Measurements from ENCODE around the gene FER. TPM values are rescaled to one million over a fixed set of nuclear protein-coding genes. Genes with fewer than 3 reads are reported as not detected.

The FER gene
- total and polyA plus RNA-seq, 9 of the 15 experiments (the other 6 are each of a cell fraction or from before 2014, with no cell fraction given): 6.7 to 18.2 (median 8.9) TPM

DNA sequence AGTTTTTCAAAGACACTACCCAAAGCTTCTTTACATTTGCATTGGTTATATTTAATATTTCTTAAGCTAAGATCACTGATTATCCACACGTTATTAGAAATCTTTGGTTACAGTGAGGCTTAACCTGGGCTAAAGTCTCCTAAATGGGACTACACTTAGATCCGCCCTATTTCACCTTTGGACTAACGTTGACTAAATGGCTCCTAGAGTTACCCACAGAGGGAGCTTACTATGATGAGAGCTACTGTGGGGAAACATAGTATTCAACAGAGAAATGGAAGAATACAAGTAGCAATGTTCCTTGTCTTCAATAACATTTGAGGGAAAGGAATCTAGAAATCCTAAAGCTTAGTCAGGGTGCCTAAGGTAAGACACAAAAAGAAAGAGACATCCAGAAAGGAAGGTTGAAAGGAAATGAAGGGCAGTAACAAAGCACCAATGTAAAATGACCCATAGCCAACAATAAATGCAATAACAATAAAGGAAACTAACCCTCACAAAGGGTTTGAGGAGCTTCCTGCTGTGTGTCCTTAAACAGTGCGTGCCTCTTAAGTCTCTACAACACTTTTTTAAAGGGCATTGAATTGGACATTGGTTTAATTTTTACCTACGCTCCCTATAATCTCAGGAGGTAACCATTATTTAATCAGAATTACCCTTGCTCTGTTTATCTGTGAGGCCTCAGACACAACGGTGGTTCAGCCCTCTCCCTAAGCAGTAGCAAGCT, 445.0 kb downstream of the FER start:
- Histone ChIP-seq H3K9me3 (replicated peaks; ENCODE audit: control insufficient read depth, insufficient read depth, low read depth, low read length) (no peaks in the 10 kb centered on the region), H3K9ac (ENCODE audit: insufficient read depth in 1 of 2, low read depth in 2 of 2, low read length in 2 of 2) (no peak overlapping the region), H3K4me1 (replicated peaks in 1 of 2; ENCODE audit: control insufficient read depth in 2 of 2, insufficient read depth in 2 of 2, low read length in 2 of 2) (peaks cover 0 to 6% of the 10 kb centered on the region in 2 experiments; a peak in 2 of 5 replicates), H3K27ac (ENCODE audit: extremely low read depth, low read depth, low read length) (no peak overlapping the region), H3K79me2 (ENCODE audit: control insufficient read depth, insufficient read depth, low read length) (no peaks in the 10 kb centered on the region), H2AFZ (ENCODE audit: low read depth, low read length) (no peak overlapping the region), H3K9me1 (ENCODE audit: control insufficient read depth, insufficient read depth, low read length) (no peaks in the 10 kb centered on the region), H3K36me3 (ENCODE audit: control insufficient read depth, insufficient read depth, low read length) (no peaks in the 10 kb centered on the region), H4K20me1 (replicated peaks; ENCODE audit: control insufficient read depth, insufficient read depth, low read length) (no peaks in the 10 kb centered on the region), H3K27me3 (ENCODE audit: control insufficient read depth in 2 of 2, insufficient read depth in 2 of 2, low read length in 2 of 2) (no peaks in the 10 kb centered on the region), H3K4me3 (no peak overlapping the region), H3K4me2 (ENCODE audit: insufficient read depth, low read length) (no peak overlapping the region)
- TF ChIP-seq CC2D1A (IDR thresholded peaks at IDR 0.05) (no peak), PRMT5 (CRISPR knock-in tag; IDR thresholded peaks at IDR 0.05) (no peak), ZNF512 (tag; IDR thresholded peaks at IDR 0.05) (no peak), PHF21A (IDR thresholded peaks at IDR 0.05; ENCODE audit: borderline replicate concordance, low read depth) (no peak), NR3C1 (CRISPR knock-in tag; IDR thresholded peaks at IDR 0.05) (no peak), HNRNPL (IDR thresholded peaks at IDR 0.05; ENCODE audit: low read depth, low read length) (no peak), BHLHE40 (IDR thresholded peaks at IDR 0.05; ENCODE audit: low read length) (no peak), FOXJ2 (tag; IDR thresholded peaks at IDR 0.05) (no peak), NCOR1 (IDR thresholded peaks at IDR 0.05) (no peak), GATAD2B (IDR thresholded peaks at IDR 0.05; ENCODE audit: borderline replicate concordance) (no peak)
- TF ChIP-seq, protein P1, sequence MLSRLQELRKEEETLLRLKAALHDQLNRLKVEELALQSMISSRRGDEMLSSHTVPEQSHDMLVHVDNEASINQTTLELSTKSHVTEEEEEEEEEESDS (CRISPR knock-in tag; IDR thresholded peaks at IDR 0.05): no peak
- 62% methylated on average over 6 of the region's 6 CpGs for WGBS (ENCODE audit: insufficient coverage, low coverage, missing lambda C conversion rate)
- FAIRE-seq (no peak), ATAC-seq (peak; percentile 25; the same call in 1 of the 3 replicates), DNase-seq (ENCODE audit: extremely low read depth in 1 of 4, low spot score in 3 of 4) (no peak)
- POLR2A ChIA-PET: no interaction called here
- BruUV-seq (replicated peaks): no TSS peak
- in situ Hi-C loops (cut with MboI): no loop called here
- CTCF ChIA-PET (ENCODE audit: low intra/inter-chr PET ratio): no interaction called here
- intact Hi-C loops (cut with micrococcal nuclease): no loop called here
